HG03558 (cell line): ENCODE measurements around the gene SELENON.

ENCODE experiments used
- ATAC-seq: cut with Tn5 transposase; IDR thresholded peaks from one replicate; pipeline ENCODE4 v1.9.1; 2021; ENCODE audit warnings: moderate number of reproducible peaks; ENCODE audit not compliant: unreplicated experiment; ENCODE audit errors: extremely low read depth

SELENON gene

GRCh38 chr1:25808481-25809244 is 8.7 kb downstream of the SELENON start:
- no peak for ATAC-seq

GRCh38 chr1:25809283-25809926 is 9.4 kb downstream of the SELENON start:
- no peak for ATAC-seq

GRCh38 chr1:25809929-25810328 is 9.9 kb downstream of the SELENON start:
- ATAC-seq = no peak

GRCh38 chr1:25810341-25811299 is 10.6 kb downstream of the SELENON start:
- no peak for ATAC-seq

GRCh38 chr1:25811384-25812082 is 11.5 kb downstream of the SELENON start:
- no peak for ATAC-seq

- ATAC-seq = no peak
These were observed 13.2 kb downstream of the SELENON start for GRCh38 chr1:25813071-25813733.

GRCh38 chr1:25813734-25814471 is 13.9 kb downstream of the SELENON start:
- ATAC-seq = no peak

GRCh38 chr1:25814549-25815087 is 14.6 kb downstream of the SELENON start:
- ATAC-seq = no peak

GRCh38 chr1:25815208-25816111 is 15.5 kb downstream of the SELENON start:
- ATAC-seq = no peak

GRCh38 chr1:25816112-25816718 is 16.2 kb downstream of the SELENON start:
- no peak for ATAC-seq

- no peak for ATAC-seq
These were observed 18.0 kb downstream of the SELENON start for GRCh38 chr1:25817840-25818501.

- no peak for ATAC-seq
These were observed 18.6 kb downstream of the SELENON start for GRCh38 chr1:25818569-25818968.

GRCh38 chr1:25819491-25820246 is 19.7 kb downstream of the SELENON start, which contains the start of gene MTFR1L:
TSS of gene MTFR1L (plus strand) at chr1:25819954. CDS start at chr1:25823105, 3,151 bp downstream.
- ATAC-seq = peak; percentile 51

GRCh38 chr1:25820247-25821111 is 20.5 kb downstream of the SELENON start:
- peak; percentile 20 for ATAC-seq

- no peak for ATAC-seq
These were observed 21.1 kb downstream of the SELENON start for GRCh38 chr1:25821112-25821476.
